Measurements from ENCODE around the gene TRIM33.

GRCh38 chr1:114455102-114455785 lies 55.8 kb downstream of the TRIM33 start:
- TF ChIP-seq POLR2AphosphoS5 (IDR thresholded peaks at IDR 0.05; ENCODE audit: low read depth, low read length) (no peak), HDAC2 (IDR thresholded peaks at IDR 0.05; ENCODE audit: borderline replicate concordance in 1 of 2, low read depth in 2 of 2, low read length in 2 of 2) (no peak), RXRA (IDR thresholded peaks at IDR 0.05; ENCODE audit: insufficient read depth, low read depth, low read length) (no peak), E2F6 (IDR thresholded peaks at IDR 0.05) (no peak), RBBP5 (IDR thresholded peaks at IDR 0.05; ENCODE audit: borderline replicate concordance, low read depth, low read length) (no peak), HDAC6 (IDR thresholded peaks at IDR 0.05; ENCODE audit: low read depth, low read length) (no peak), CTCF (IDR thresholded peaks at IDR 0.05; ENCODE audit: control extremely low read depth in 1 of 3, insufficient read depth in 1 of 3, low read depth in 1 of 3, low read length in 3 of 3) (no peak), SAP30 (IDR thresholded peaks at IDR 0.05; ENCODE audit: insufficient read depth, insufficient replicate concordance, low read length) (no peak), SP2 (IDR thresholded peaks at IDR 0.05; ENCODE audit: low read length) (no peak), EP300 (IDR thresholded peaks at IDR 0.05; ENCODE audit: borderline replicate concordance in 1 of 2, low read depth in 2 of 2, low read length in 2 of 2) (no peak), RAD21 (IDR thresholded peaks at IDR 0.05 in 1 of 2, conservative IDR thresholded peaks at IDR 0.05 in 1 of 2; ENCODE audit: low read depth in 2 of 2, low read length in 2 of 2) (no peak), USF2 (IDR thresholded peaks at IDR 0.05; ENCODE audit: low read length) (no peak)
